T-helper 1 cell treated with Interleukin-12 subunit alpha and Interleukin-12 subunit beta and Interleukin-4 antibody, amounts not matched to agents 30 μg/mL and 1 μg/mL, for 36 hours (primary cell): ENCODE results near the gene FBXO44.

Experiments used
- H3K27ac Mint-ChIP-seq: one replicate; pipeline ENCODE4 v1.8.0; 2021; ENCODE audit warnings: mild to moderate bottlenecking, mixed read lengths
- H3K27me3 Mint-ChIP-seq: one replicate; pipeline ENCODE4 v1.8.0; 2021; ENCODE audit warnings: low read depth, mixed read lengths
- H3K36me3 Mint-ChIP-seq: one replicate; pipeline ENCODE4 v1.8.0; 2021; ENCODE audit warnings: low read depth, mixed read lengths
- H3K4me1 Mint-ChIP-seq: one replicate; pipeline ENCODE4 v1.8.0; 2021; ENCODE audit warnings: low read depth, mixed read lengths
- H3K4me3 Mint-ChIP-seq: one replicate; pipeline ENCODE4 v1.8.0; 2021; ENCODE audit warnings: mild to moderate bottlenecking, moderate library complexity, mixed read lengths
- H3K9me3 Mint-ChIP-seq: one replicate; pipeline ENCODE4 v1.8.0; 2021; ENCODE audit warnings: mixed read lengths

FBXO44 gene

DNA sequence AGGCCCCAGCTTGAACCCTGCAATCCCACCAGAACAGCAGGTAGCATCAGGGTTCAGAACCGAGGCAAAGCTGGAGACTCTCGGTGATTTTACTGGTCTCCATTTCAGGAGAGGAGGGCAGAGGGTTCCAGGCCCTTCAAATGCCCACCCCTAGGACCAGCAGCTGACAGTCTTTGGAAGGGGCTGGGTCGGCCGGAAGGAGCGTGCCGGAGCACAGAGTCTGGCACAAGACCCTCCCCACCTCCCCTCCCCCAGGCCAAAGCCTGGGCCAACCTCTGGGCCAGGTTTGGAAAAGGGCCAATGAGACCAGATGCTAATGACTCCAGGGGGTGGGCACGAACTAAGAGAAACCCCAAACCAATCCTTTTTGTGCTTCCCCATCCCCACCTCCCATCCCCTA is 7.3 kb upstream of the FBXO44 start:
- Mint-ChIP-seq H3K36me3 (no peaks in the 10 kb centered on the region), H3K27me3 (peaks cover 18% of the 10 kb centered on the region), H3K4me3 (no peak overlapping the region), H3K4me1 (peaks cover 16% of the 10 kb centered on the region), H3K27ac (no peak overlapping the region), H3K9me3 (no peaks in the 10 kb centered on the region)

DNA sequence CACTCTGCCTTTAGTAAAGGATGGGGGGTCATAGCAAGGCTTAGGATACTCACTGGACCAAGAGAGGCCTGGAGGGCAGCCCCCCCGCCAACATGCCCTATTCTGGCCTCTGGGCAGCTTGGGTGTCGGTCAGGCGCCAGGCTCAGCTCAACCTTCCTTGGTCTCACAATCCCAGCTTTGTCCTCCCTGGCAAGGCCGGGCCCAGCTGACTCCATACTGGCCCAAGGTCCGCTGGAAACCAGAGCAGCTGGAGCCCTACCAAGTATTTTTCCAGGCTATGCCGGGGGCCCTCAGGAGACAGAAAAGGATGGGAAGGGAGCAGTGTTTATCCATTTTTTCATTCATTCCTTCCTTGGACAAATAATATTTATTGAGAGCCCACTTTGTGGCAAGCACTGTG is 6.6 kb upstream of the FBXO44 start:
- H3K4me1 Mint-ChIP-seq = peaks cover 14% of the 10 kb centered on the region
- H3K27ac Mint-ChIP-seq = no peak overlapping the region
- H3K36me3 Mint-ChIP-seq = no peaks in the 10 kb centered on the region
- peaks cover 16% of the 10 kb centered on the region for H3K27me3 Mint-ChIP-seq
- H3K4me3 Mint-ChIP-seq = no peak overlapping the region
- H3K9me3 Mint-ChIP-seq = no peaks in the 10 kb centered on the region

DNA sequence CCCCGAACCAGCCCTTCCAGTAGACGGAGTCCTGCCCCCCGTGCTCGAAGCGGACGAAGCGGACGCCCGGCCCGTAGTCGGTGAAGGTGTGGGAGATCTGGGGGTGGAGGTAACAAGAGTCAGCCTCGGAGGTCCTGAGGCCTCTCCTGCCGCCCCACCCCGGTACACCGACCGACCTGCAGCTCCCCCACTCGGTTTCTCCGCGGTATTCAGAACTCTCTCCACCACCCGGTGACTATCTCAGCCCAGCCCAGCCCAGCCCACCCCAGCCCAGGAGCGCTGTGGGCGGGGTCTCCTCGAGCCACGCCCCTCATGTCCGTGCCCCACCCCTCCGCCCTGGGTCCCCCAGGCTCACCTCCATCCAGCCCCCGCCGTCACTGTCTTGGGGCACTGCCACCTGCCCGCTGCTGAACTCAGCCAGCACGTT is 5.9 kb upstream of the FBXO44 start:
- Mint-ChIP-seq H3K27ac (no peak overlapping the region), H3K4me3 (no peak overlapping the region), H3K27me3 (peaks cover 18% of the 10 kb centered on the region), H3K4me1 (peaks cover 14% of the 10 kb centered on the region), H3K36me3 (no peaks in the 10 kb centered on the region), H3K9me3 (no peaks in the 10 kb centered on the region)

DNA sequence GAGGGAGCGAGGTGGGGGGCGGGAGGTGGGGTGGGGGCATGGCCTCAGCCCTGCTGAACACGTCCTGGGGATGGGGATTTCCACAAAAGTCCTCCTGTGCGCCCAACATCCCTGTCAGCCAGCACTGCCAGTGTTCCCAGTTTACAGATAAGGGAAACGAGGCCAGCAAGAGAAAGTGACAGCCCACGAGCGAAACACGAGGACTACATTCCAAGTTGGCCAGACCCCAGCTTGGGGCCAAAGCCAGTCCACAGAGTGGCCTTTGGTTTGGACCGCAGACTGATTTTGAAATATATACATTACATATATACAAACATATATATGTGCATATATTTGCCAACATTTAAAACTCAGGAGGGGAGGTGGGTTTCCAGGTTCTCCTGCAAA is 5.4 kb upstream of the FBXO44 start:
- Mint-ChIP-seq H3K4me3 (no peak overlapping the region), H3K36me3 (no peaks in the 10 kb centered on the region), H3K4me1 (peaks cover 14% of the 10 kb centered on the region), H3K27me3 (peaks cover 18% of the 10 kb centered on the region), H3K9me3 (no peaks in the 10 kb centered on the region), H3K27ac (no peak overlapping the region)

DNA sequence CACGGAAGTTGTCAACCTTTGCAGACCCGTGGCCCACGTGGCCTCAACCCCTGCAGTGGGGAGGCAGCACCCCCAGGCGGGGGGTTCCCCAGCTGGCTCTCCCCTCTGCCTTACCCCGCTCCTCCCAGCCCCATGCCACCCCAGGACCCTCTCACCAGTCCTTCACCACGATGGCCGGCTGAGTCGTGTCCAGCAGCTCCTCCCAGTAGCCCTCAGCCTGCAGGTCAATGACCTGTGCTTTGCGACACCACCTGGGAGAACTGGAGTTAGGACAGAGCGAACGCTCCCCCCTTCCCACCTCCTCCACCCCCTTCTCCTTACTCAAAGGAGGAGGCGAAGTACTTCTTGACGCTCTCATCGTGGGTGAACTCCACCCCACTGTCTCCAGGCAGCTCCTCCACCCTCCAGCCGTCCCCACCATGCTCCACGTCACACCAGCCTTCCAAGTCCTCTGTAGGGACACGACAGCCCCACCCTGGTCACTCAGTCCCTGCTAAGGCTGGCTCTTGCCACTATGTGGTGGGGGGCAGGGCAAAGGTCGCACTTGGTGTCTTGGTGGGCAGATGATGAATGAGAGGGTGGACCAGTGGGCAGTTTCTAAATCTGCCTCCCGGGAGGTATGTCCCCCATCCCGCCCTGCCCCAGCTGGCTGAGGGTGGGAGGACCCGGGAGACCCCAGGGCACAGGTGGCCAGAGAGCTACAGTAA is 4.9 kb upstream of the FBXO44 start:
- Mint-ChIP-seq H3K4me1 (peaks cover 14% of the 10 kb centered on the region), H3K27me3 (peaks cover 18% of the 10 kb centered on the region), H3K4me3 (no peak overlapping the region), H3K9me3 (no peaks in the 10 kb centered on the region), H3K27ac (no peak overlapping the region), H3K36me3 (no peaks in the 10 kb centered on the region)

DNA sequence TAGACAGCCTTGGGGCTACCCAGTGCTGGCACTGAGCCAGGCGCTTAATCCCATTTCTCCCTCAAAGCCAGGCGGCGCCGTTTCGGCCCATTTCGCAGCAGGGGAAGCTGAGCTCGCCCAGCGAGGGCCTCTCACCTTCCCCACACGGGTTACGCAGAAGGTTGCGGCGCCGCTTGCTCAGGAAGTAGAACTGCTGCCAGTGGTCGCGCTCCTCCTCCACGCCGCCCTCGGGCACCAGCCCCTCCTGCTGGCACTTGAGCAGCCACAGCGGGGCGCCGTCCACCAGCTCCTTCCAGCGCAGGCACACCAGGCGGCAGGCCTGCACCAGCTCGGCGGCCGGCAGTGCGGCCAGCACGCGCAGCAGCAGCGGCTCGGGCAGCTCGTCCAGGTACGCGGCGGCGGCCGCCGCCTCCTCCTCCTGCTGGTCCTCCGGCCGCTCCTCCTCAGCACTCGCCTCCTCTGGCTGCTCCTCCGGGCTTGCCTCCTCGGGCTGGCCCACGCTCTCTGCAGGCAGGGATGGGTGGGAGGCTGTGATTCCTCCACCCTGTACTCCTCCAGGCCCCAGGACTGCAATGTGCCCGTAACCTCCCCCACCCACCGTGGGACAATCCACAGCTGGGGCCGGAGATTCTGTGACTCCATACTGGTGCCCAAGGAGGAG is 4.2 kb upstream of the FBXO44 start:
- H3K9me3 Mint-ChIP-seq = no peaks in the 10 kb centered on the region
- peaks cover 18% of the 10 kb centered on the region for H3K4me1 Mint-ChIP-seq
- H3K27me3 Mint-ChIP-seq = peaks cover 18% of the 10 kb centered on the region
- no peak overlapping the region for H3K27ac Mint-ChIP-seq
- H3K36me3 Mint-ChIP-seq = no peaks in the 10 kb centered on the region
- H3K4me3 Mint-ChIP-seq = peak overlapping the region; percentile 52

DNA sequence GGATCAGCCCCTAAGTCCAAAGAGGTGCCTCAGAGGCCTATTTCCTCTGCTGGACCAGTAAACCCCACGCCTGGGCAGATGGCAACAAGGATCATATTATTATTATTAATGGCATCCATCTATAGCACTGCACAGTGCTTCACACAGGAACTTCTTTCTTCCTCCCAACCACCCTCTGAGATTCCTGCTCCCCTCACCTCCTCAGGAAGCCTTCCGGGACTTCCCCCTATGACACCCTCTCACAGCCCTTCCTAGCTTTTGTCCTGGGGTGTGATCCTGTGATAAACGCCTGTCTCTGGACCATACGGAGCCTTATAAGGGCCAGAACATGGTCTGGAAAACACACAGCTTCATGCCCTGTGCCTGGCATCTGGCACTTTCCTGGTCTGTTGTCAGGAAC is 3.7 kb upstream of the FBXO44 start:
- peak overlapping the region; percentile 52 for H3K4me3 Mint-ChIP-seq
- peaks cover 21% of the 10 kb centered on the region for H3K4me1 Mint-ChIP-seq
- peak overlapping the region; percentile 45 for H3K27ac Mint-ChIP-seq
- no peaks in the 10 kb centered on the region for H3K9me3 Mint-ChIP-seq
- H3K27me3 Mint-ChIP-seq = peaks cover 18% of the 10 kb centered on the region
- peaks cover 2% of the 10 kb centered on the region for H3K36me3 Mint-ChIP-seq

DNA sequence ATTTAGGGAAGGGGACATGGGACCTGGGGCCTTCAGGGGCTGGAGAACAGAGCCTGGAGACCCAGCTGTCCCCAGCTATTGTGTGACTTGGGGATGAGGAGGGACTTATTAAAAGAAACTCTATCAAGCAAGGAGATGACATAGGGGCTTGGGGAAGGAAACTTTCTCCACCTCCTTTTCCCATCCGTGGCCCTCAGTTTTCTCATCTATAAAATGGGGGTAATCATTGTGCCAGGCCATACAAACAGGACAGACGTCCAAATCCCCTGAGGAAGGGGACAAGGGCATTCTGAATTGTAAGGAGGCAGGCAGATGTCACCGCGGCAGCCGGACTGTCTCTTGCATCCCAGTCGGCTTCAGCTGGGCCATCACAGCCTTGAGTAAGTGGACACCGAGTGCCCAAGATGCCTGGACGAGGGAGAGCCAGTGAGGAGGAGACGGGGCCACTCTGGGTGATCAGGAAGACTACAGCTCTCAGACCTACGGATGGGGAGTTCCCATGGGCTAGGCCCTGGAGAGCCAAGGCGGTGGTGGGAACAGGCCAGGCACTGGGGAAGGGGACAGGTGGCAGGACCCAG is 2.4 kb upstream of the FBXO44 start:
- peaks cover 2% of the 10 kb centered on the region for H3K36me3 Mint-ChIP-seq
- peaks cover 18% of the 10 kb centered on the region for H3K27me3 Mint-ChIP-seq
- H3K27ac Mint-ChIP-seq = no peak overlapping the region
- H3K9me3 Mint-ChIP-seq = no peaks in the 10 kb centered on the region
- peaks cover 21% of the 10 kb centered on the region for H3K4me1 Mint-ChIP-seq
- no peak overlapping the region for H3K4me3 Mint-ChIP-seq

DNA sequence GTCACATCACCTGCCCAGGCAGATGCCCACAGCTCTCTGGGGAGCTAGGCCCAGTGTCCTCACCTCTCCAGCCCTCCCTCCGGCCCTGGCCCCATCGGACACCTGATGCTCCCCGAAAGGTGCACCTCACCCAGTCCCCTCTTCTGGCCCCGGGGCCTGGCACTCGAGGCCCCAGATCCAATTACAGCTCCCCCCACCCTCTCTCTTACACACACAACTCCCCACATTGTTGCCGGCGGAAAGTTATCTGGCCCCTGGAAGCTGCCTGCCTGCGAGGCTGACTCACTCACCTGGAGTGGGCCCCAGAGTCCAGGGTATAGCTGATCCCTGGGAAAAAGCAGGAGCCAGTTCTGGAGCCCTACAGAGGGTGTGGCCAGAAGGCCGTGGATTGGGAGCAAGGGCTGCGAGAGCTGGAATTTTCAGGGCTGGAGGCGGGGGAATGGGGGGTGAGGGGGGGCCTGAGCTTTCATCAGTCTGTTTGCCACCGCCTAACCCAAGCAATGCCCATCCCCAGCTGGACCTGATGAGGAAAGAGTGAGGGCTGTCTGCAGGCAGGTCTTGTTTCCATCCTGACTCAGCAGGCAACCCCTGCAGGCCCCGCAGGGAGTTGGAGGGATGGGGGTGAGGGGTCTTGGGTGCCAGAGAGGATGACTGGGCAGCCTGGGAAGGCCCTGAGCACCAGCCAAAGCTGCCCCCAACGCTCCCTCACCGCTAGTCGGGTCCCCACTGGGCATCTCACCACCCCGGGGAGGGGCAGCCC is 1.4 kb upstream of the FBXO44 start:
- peaks cover 18% of the 10 kb centered on the region for H3K27me3 Mint-ChIP-seq
- peaks cover 2% of the 10 kb centered on the region for H3K36me3 Mint-ChIP-seq
- no peak overlapping the region for H3K4me3 Mint-ChIP-seq
- H3K9me3 Mint-ChIP-seq = no peaks in the 10 kb centered on the region
- H3K27ac Mint-ChIP-seq = no peak overlapping the region
- peaks cover 21% of the 10 kb centered on the region for H3K4me1 Mint-ChIP-seq

DNA sequence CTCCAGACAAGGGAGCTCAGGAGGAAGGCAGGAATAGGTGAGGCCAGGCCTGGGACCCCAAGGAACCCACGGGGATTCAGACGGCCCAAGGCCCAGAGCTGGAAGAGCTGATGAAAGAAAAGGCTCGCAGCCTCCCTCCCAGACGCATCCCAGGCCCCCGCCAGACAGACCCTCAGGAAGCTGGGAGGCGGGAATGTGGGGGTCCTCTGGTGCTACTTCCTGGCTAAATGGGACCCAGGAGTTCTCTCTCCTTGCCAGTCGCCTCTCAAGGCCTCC is 878 bp upstream of the FBXO44 start:
- Mint-ChIP-seq H3K27me3 (peaks cover 18% of the 10 kb centered on the region), H3K4me1 (peaks cover 18% of the 10 kb centered on the region), H3K4me3 (no peak overlapping the region), H3K27ac (no peak overlapping the region), H3K9me3 (no peaks in the 10 kb centered on the region), H3K36me3 (peaks cover 2% of the 10 kb centered on the region)

DNA sequence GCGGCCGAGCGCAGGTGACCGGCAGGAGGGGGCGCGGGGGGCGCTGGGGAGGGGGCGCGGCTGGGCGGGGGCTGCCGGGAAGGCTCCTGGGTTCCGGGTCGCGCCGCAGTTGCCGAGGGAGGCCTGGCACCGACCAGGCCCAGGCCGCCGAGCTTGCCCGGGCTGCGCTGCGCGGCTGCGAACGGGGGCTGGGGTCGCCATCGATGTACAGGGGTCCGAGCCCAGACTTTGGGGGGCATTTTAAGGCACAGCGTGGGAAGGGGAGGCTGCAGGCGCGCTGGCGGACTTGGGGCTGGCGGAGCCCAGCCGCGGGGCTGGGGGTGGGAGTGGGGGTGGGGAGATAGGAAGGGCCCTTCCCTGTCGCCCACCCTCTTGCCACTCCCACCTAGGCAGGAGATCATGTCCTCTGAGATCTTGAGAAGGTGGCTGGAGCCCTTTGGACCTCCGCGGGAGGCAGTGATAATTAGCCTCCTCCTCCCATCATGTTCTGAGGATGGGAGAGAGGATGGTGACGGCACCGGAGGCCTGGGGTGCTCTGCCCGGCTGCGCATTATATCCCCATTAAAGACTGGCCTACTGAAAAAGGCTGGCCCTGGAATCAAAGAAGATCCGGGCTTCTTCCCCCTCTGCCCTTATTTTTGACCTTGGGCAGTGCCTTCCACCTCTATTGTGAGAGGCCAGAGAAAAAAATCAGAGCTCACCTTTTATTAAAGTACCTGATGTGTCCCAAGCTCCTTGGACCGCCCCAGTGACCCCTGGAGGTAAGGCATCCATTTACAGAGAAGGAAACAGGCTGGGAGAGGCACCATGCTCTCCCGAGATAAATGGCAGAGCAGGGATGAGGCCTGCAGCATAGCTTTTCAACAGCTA is 497 bp downstream of the FBXO44 start:
- H3K4me3 Mint-ChIP-seq = peak overlapping the region; percentile 76
- no peaks in the 10 kb centered on the region for H3K9me3 Mint-ChIP-seq
- H3K27ac Mint-ChIP-seq = no peak overlapping the region

DNA sequence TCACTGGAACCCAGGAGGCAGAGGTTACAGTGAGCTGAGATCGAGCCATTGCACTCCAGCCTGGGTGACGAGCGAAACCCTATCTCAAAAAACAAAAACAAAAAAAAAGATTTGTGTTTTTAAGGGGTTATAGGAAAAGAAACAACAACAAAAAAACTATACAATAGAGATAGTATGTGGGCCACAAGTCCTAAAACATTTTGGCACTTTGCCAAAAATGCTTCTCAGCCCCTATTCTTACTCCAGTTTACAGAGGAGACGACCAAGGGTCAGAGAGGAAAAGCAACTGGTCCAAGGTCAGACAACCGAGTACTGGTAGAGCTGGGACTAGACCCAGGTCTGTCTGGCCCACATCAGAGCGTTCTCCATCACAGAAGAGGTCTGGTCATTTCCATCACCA is 3.0 kb downstream of the FBXO44 start:
- no peak overlapping the region for H3K27ac Mint-ChIP-seq
- H3K4me3 Mint-ChIP-seq = no peak overlapping the region
- peaks cover 4% of the 10 kb centered on the region for H3K27me3 Mint-ChIP-seq
- peaks cover 6% of the 10 kb centered on the region for H3K4me1 Mint-ChIP-seq
- H3K9me3 Mint-ChIP-seq = no peaks in the 10 kb centered on the region
- H3K36me3 Mint-ChIP-seq = peaks cover 13% of the 10 kb centered on the region

More for the DNA sequence above, 497 bp downstream of the FBXO44 start:
- Mint-ChIP-seq H3K4me1 (peaks cover 12% of the 10 kb centered on the region), H3K27me3 (peaks cover 14% of the 10 kb centered on the region), H3K36me3 (peaks cover 5% of the 10 kb centered on the region)

DNA sequence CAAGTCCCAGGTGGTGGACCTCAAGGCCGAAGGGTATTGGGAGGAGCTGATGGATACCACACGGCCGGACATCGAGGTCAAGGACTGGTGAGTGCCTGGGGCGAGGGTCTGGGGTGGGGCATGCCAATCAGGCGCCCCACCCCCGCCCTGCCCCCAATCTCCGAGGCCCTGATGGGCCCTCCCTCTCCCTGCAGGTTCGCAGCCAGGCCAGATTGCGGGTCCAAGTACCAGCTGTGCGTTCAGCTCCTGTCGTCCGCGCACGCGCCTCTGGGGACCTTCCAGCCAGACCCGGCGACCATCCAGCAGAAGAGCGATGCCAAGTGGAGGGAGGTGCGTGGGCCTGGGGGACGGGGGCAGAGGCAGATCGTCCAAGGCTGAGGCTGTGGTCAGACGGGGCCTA is 3.9 kb downstream of the FBXO44 start:
- Mint-ChIP-seq H3K9me3 (no peaks in the 10 kb centered on the region), H3K27me3 (no peaks in the 10 kb centered on the region), H3K36me3 (peaks cover 13% of the 10 kb centered on the region), H3K27ac (no peak overlapping the region), H3K4me1 (peaks cover 6% of the 10 kb centered on the region), H3K4me3 (no peak overlapping the region)

DNA sequence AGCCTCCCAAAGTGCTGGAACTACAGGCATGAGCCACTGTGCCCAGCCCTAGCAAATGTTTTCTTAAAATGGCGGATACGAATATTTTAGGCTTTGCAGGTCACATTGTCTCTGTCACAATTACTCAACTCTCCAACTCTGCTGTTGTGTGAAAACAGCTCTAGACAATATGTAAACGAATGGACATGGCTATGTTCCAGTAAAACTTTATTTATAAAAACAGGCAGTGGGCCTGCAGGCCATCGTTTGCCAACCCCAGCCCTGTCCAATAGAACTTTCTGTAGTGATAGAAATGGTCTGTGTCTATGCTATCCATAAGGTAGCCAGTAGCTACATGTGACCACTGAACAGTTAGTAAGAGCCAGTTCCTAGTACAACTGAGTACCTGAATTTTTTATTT is 5.1 kb downstream of the FBXO44 start:
- Mint-ChIP-seq H3K9me3 (no peaks in the 10 kb centered on the region), H3K4me3 (no peak overlapping the region), H3K4me1 (peaks cover 6% of the 10 kb centered on the region), H3K27me3 (no peaks in the 10 kb centered on the region), H3K27ac (no peak overlapping the region), H3K36me3 (peaks cover 13% of the 10 kb centered on the region)
